ENCODE data around the gene FRMD6. TPM values are rescaled to one million over a fixed set of nuclear protein-coding genes. Genes with fewer than 3 reads are reported as not detected.
A peak's percentile ranks its signal among the peaks of the same experiment; 100 is the strongest.

The FRMD6 gene
- polyA plus RNA-seq, 1 experiment = 221 TPM

GRCh38 chr14:51716610-51717009 lies 64.9 kb downstream of the FRMD6 start:
- POLR2A ChIA-PET = no interaction called here
- Histone ChIP-seq H3K27ac (ENCODE audit: low read depth, low read length) (no peak overlapping the region), H3K4me3 (ENCODE audit: low read depth, low read length) (no peak overlapping the region), H3K27me3 (ENCODE audit: control insufficient read depth, insufficient read depth, low read length) (no peaks in the 10 kb centered on the region), H3K9me3 (ENCODE audit: control insufficient read depth, insufficient read depth, low read length) (no peaks in the 10 kb centered on the region; the same call in 1 of the 2 replicates)
- CTCF ChIA-PET = no interaction called here
- no peak for DNase-seq (ENCODE audit: low read depth, low spot score)
- TF ChIP-seq CTCF (IDR thresholded peaks at IDR 0.05; ENCODE audit: low read depth, low read length) = no peak

DNA sequence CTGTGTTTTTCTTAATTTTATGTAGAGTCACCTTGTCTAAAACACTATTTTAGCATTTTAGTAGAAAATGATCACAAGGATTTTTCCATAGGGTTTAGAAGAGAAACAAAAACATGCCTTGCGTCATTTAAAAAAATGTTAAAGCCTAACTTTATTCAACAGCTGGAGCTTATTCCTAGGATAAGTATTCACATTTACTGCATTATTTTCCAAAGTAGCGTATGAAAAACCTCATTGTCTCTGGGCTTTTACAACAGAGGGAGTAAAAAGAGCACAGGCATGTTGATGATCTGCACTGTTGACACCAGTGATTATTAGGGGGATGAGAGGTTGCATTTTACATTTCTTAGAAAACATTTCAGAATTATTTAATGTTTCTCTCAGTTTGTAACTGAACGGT lies 66.1 kb downstream of the FRMD6 start:
- no peak for DNase-seq (ENCODE audit: low read depth, low spot score)
- ChIA-PET POLR2A (interaction anchor here (0.6 kb wide), 1 partner anchor 66 kb away, joined by 3 read pairs; no protein-coding TSS in a partner anchor), CTCF (interaction anchor here (1.3 to 2.3 kb wide), 2 partner anchors 65 to 435 kb away, joined by 6 read pairs; no protein-coding TSS in a partner anchor)
- no peaks in the 10 kb centered on the region for H3K27me3 ChIP-seq (ENCODE audit: control insufficient read depth, insufficient read depth, low read length)
- H3K27ac ChIP-seq (ENCODE audit: low read depth, low read length) = no peak overlapping the region
- no peak overlapping the region for H3K4me3 ChIP-seq (ENCODE audit: low read depth, low read length)
- H3K9me3 ChIP-seq (ENCODE audit: control insufficient read depth, insufficient read depth, low read length) = no peaks in the 10 kb centered on the region; the same call in 1 of the 2 replicates
- no peak for TF ChIP-seq CTCF (IDR thresholded peaks at IDR 0.05; ENCODE audit: low read depth, low read length)

- peak overlapping the region; percentile 39 for H3K27ac ChIP-seq (ENCODE audit: low read depth, low read length)
- CTCF ChIA-PET = interaction anchor here (2.3 kb wide), 1 partner anchor 437 kb away, joined by 6 read pairs; no protein-coding TSS in a partner anchor
- no peaks in the 10 kb centered on the region; the same call in 1 of the 2 replicates for H3K9me3 ChIP-seq (ENCODE audit: control insufficient read depth, insufficient read depth, low read length)
- POLR2A ChIA-PET = no interaction called here
- no peak overlapping the region for H3K4me3 ChIP-seq (ENCODE audit: low read depth, low read length)
- no peaks in the 10 kb centered on the region for H3K27me3 ChIP-seq (ENCODE audit: control insufficient read depth, insufficient read depth, low read length)
- DNase-seq (ENCODE audit: low read depth, low spot score) = no peak
- no peak for TF ChIP-seq CTCF (IDR thresholded peaks at IDR 0.05; ENCODE audit: low read depth, low read length)
Observed at GRCh38 chr14:51719955-51720354, 68.2 kb downstream of the FRMD6 start.

DNA sequence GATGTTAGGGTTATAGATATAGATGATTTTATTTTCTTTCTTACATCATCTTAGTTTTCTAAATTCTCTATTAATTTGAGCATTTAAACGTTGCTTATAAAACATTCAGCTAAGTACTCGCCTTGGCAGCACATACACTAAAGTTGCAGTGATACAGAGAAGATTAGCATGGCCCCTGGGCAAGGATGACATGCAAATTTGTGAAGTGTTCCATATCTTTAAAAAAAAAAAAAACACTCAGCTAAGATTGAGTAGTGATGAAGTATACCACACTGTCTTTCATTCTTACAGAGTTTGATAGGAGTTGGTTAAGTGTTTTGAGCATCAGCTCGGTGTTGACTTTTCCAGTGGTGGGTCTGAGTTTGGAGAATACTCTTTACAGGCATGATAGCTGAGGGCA lies 72.3 kb downstream of the FRMD6 start:
- Histone ChIP-seq H3K27ac (ENCODE audit: low read depth, low read length) (no peak overlapping the region), H3K9me3 (ENCODE audit: control insufficient read depth, insufficient read depth, low read length) (no peaks in the 10 kb centered on the region; the same call in 1 of the 2 replicates), H3K27me3 (ENCODE audit: control insufficient read depth, insufficient read depth, low read length) (no peaks in the 10 kb centered on the region), H3K4me3 (ENCODE audit: low read depth, low read length) (no peak overlapping the region)
- no peak for DNase-seq (ENCODE audit: low read depth, low spot score)
- ChIA-PET POLR2A (interaction anchor here (0.6 kb wide), 1 partner anchor 32 kb away, joined by 3 read pairs; no protein-coding TSS in a partner anchor), CTCF (interaction anchor here (0.7 to 1.6 kb wide), 2 partner anchors 57 to 255 kb away, joined by 3 to 4 read pairs; no protein-coding TSS in a partner anchor)
- TF ChIP-seq CTCF (IDR thresholded peaks at IDR 0.05; ENCODE audit: low read depth, low read length) = no peak

DNA sequence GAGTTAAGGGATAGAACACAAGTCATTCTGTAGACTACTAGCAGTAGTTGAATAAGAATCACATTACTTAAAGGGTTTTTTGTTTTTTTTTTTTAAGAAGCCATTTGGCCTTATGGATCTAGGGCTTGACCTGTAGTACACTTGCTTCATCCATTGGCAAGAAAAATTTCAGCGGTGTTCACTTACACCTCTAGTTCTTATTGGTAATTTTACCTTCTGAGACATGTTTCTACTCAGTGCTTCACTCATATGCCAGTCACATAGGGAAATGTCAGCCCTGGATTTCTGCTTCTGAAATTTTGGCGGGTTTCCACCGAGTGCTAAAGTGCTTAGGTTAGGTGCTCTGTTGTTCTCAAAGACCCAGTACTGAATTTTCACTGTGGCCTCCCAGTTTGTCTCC lies 72.9 kb downstream of the FRMD6 start:
- Histone ChIP-seq H3K9me3 (ENCODE audit: control insufficient read depth, insufficient read depth, low read length) (no peaks in the 10 kb centered on the region; the same call in 1 of the 2 replicates), H3K27me3 (ENCODE audit: control insufficient read depth, insufficient read depth, low read length) (no peaks in the 10 kb centered on the region), H3K27ac (ENCODE audit: low read depth, low read length) (no peak overlapping the region), H3K4me3 (ENCODE audit: low read depth, low read length) (no peak overlapping the region)
- DNase-seq (ENCODE audit: low read depth, low spot score) = no peak
- ChIA-PET POLR2A (interaction anchor here (0.6 kb wide), 1 partner anchor 32 kb away, joined by 3 read pairs; no protein-coding TSS in a partner anchor), CTCF (interaction anchor here (1.1 kb wide), 1 partner anchor 441 kb away, joined by 4 read pairs; no protein-coding TSS in a partner anchor)
- TF ChIP-seq CTCF (IDR thresholded peaks at IDR 0.05; ENCODE audit: low read depth, low read length) = no peak

Measured in AG04450 (cell line).